HG03565 (cell line): Measurements from ENCODE around the gene STAM2.
A peak's percentile ranks its signal among the peaks of the same experiment; 100 is the strongest.
"Not testable (repeated sequence)": the region's sequence is repeated elsewhere in the genome, so short reads cannot be mapped to it uniquely, and the experiment has no call there.

Experiments used
- ATAC-seq: cut with Tn5 transposase; IDR thresholded peaks from one replicate; pipeline ENCODE4 v1.9.1; 2021; ENCODE audit warnings: mild to moderate bottlenecking, moderate library complexity; ENCODE audit not compliant: unreplicated experiment

The STAM2 gene

GRCh38 chr2:152175368-152176112, at the start of gene STAM2:
Gene STAM2, minus strand, starts transcription at chr2:152175763. Its CDS starts 121 bp downstream, at chr2:152175642.
- peak; percentile 73 for ATAC-seq

DNA sequence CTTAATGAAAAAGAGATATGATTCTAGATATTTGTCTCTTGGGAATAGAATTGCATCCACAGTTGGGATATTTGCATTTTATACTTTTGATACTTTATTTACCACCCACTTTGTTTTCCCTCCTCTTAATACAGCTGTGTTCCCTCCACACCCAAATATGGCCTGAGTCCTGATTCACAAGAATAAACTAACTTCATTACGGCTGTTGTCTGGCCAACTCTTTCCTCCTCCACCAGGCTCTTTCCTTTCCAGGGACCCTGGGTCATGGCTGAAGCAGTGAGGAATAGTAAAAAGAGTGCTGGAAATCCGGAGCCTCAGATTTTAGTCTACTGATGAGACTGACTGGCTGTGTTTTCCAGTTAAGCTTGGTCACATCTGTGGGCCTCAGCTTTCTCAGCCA, 48.4 kb upstream of the STAM2 start:
- no peak for ATAC-seq

- ATAC-seq, result no peak
Observed at GRCh38 chr2:152222975-152223637, 47.5 kb upstream of the STAM2 start.

GRCh38 chr2:152221839-152222238, 46.3 kb upstream of the STAM2 start:
- no peak for ATAC-seq

- no peak for ATAC-seq
Observed at GRCh38 chr2:152219077-152219828, 43.7 kb upstream of the STAM2 start.

- ATAC-seq, result no peak
Observed at GRCh38 chr2:152201466-152201830, 25.9 kb upstream of the STAM2 start.

DNA sequence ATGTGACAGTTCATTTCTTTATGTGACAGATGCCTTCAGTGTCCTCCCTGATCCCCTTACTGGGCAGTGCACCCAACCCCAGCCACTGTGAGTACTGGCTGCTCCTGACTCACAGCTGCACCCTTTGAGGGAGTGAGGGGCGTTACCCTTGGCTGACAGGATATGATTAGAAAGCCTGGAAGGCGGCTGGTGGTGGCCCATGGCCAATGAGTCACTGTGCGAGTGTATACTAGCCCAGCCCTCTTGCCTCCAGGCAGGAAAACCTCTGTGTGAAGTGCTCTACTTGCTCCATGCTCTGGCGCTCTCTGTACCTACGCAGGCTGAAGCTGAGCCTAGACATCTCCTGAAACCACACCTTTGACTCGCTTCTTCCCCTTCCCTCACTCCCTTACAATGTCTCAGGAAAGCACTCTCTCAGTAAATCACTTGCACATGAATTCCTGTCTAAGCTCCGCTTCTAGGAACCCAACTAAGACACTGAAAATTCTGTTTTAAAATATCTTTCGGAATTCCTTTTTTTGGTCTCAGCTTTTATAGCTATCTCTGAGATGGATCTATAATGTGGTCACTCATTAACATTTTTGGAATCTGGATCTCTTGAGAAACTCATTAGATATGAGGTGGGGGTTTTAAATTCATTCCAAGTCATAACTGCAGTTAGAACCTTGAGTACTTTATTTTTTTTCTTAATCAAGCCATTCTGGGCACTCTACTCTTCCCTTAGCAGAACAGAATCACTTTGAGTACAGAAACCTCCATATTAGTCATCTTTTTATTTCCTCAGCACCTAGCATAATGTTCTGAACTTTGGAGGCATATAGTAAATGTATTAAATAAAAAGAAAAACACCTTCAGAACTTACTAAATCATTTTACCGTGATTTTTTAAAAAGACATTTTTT, 25.3 kb upstream of the STAM2 start:
- ATAC-seq, result peak; percentile 45

GRCh38 chr2:152200101-152200500, 24.5 kb upstream of the STAM2 start:
- ATAC-seq, result no peak

- ATAC-seq, result no peak
Observed at GRCh38 chr2:152198499-152198898, 22.9 kb upstream of the STAM2 start.

GRCh38 chr2:152197508-152198284, 22.1 kb upstream of the STAM2 start:
- ATAC-seq, result not testable (repeated sequence)

DNA sequence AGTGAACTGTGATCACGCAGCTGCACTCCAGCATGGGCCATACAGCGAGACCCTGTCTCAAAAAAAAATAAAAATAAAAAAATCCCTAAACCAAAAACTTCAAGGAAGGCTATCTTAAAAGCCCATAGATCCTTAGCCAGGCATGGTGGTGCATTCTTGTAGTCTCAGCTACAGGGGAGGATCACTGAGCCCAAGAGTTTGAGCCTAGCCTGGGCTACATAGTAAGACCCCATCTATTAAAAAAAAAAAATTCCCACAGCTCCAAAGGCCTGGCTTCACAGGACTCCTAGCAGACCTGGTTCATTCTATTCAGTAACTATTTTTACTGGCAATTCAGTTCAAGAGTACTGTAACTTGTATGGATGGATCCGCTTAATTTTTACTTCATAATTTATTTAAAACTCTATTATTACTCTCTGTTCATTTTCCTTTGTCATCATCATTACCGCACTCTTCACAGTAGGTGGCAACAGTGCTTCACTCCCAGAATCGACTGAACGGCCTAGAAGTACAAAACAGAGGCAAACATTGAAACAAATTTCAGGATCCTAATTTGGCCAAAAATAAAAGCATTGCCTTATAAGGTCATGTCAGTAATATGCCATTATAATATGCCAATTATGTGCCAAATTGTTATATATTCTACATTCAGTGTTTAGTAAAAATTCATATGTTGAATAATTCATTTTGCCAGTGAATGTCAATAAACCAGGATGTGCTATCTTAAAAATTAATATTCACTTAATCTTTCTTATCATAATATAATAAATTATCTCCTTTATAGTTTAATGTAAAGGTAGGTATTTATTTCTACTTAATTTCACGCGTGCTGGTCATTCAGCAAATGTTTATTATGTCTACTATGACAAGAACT, 14.3 kb upstream of the STAM2 start:
- peak; percentile 79 for ATAC-seq

DNA sequence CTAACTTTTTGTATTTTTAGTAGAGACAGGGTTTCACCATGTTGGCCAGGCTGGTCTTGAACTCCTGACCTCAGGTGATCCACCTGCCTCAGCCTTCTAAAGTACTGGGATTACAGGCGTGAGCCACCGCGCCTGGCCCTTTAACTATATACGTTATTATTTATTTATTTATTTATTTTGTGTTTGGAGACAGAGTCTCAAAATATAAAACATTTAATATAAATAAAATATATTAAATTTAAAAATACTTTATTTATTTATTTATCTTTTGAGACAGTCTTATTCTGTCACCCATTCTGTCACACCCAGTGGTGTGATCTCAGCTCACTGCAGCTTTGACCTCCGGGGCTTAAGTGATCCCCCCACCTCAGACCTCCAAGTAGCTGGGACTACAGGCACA, 11.2 kb upstream of the STAM2 start:
- ATAC-seq, result not testable (repeated sequence)

- no peak for ATAC-seq
Observed at GRCh38 chr2:152186262-152186661, 10.7 kb upstream of the STAM2 start.

DNA sequence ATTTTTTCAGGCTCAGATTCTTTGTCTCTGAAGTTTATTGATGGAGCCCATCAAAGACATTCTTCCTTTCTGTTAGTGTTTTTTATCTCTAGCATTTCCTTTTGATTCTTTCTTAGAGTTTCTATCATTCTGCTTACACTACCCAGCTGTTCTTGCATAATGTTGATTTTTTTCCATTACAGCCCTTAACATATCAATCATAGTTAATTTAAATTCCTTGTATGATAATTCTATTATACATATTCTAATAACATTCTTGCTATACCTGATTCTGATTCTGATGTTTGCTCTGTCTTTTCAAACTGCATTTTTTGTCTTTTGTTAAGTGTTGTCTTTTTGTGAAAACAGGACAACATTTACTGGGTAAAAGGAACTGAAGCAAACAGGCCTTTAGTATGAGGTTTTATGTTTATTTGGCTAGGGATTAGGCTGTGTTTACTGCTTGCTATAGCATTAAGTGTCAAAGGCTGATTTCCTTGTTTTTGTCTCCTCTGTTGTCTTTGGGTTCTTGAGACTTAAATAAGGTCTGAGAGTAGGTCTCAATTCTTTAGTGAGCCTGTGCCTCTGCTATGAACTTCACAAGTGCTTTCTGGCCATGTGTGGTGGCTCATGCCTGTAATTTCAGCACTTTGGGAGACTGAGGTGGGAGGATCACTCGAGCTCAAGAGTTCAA, 8.0 kb upstream of the STAM2 start:
- no peak for ATAC-seq

DNA sequence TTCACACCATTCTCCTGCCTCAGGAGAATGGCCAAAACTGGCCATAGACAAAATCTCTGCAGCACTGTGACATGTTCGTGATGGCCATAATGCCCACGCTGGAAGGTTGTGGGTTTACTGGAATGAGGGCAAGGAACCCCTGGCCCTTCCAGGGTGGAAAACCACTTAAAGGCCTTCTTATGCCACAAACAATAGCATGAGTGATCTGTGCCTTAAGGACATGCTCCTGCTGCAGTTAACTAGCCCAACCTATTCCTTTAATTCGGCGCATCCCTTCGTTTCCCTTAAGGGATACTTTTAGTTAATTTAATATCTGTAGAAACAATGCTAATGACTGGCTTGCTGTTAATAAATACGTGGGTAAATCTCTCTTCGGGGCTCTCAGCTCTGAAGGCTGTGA, 2.1 kb upstream of the STAM2 start:
- not testable (repeated sequence) for ATAC-seq

DNA sequence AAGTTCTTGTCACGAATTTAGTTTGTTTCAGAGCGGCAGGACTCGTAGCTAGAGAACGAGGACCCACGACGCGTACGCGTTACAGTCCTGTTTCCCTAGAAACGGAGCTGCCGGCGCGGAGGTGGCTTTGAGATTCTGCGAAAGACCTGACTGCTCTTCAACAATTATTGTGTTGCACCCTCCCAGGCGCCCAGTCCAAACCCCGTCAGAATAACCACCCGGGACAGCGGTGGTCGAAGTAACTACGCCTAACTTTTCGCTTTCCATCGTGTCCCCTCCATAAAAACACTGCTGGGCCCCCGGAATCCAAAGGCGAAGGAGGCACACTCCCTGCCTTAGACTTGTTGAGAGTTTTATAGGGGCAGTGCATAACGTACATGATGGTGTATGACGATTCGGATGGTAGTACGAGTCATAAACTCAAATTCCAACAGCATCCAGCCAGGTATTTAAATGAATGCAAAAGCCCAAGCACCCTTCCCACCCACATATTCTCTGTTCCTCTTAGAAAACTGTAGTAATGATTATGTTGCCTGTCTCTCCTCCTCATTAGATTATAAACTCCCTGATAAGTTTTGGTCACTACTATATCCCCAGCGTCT, 651 bp upstream of the STAM2 start:
- ATAC-seq, result peak; percentile 17

DNA sequence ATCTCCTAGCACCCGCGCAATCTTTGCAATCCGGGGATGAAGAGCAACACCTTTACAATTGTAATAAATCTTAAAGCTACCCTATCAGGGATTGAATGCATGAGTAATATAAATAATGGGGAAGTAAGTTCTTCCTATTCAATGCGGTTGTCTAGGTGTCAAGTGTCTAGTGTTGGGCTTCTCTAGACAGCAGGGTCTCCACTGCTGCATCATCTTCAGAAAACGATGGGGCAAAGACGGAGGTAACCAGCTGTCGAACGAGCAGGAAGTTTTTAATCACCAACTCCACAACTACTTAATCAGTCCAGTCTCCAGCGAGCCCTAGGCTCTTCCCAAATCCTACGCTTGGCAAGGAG, 573 bp downstream of the STAM2 start:
- peak; percentile 16 for ATAC-seq

DNA sequence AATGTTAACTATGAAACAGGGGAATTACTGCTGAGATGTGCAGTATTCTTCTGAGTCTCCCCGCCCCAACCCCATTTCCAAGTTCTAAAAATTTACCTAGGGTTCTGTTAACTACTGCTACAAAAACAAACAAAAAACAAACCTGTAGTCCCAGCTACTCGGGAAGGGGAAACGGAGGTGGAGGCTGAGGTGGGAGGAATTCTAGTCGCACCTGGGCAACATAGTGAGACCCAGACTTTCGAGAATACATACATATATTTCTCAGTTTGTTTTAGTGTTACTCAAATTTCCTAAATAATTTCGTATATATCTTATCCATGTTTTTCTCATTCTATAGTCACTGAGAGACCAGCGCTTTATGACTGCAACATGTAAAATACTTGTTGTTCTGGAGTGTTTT, 989 bp downstream of the STAM2 start:
- ATAC-seq, result no peak
